ENCODE measurements around the gene POU2AF3. TPM values are rescaled to one million over a fixed set of nuclear protein-coding genes. Genes with fewer than 3 reads are reported as not detected.

The POU2AF3 gene
- polyA plus RNA-seq, 1 of the 3 experiments (the other 2 are of a cell fraction), result 0.07 TPM

DNA sequence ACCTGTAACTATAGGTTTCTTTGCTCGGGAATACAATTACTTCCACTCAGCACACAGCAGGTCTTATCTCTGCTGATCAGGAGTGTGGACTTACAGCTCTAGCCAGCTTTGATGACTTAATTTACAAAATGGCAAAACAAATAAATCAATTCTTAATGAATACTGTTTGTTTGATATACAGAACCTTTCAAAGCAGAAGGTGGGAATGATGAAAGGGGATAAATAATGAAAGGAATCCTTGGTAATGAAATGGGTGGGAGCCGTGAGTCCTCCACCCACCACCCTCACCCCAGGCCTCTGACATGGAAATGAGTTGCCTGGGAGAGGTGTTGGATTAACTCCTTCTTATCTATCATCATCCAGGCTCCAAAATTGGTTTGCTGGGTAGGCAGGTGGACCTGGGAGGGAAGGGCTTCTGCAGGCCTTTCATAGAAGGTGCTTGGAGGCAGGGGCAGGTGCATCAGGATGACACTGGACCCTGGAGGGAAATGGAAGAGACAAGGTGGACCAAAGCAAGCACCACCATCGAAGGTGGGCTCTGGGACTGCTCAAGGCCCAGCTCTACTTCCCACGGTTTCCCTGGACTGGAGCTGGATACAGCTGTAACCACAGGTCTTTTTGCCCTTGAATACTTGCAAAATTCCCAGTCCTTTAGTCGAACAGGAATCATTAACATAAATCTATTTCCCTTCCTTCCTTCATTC is 57.8 kb downstream of the POU2AF3 start:
- no peaks in the 10 kb centered on the region for H4K20me1 ChIP-seq (ENCODE audit: insufficient read depth)
- H3F3A ChIP-seq (replicated peaks; ENCODE audit: insufficient read depth), result no peaks in the 10 kb centered on the region
- H2AFZ ChIP-seq (ENCODE audit: low read depth), result no peak overlapping the region
- H3K4me2 ChIP-seq, result no peak overlapping the region
- no peak overlapping the region for H3K27ac ChIP-seq (ENCODE audit: low read depth in 2 of 2, low read length in 1 of 2)
- WGBS (ENCODE audit: low lambda C conversion rate), result 28% methylated on average over 5 of the region's 5 CpGs
- no peaks in the 10 kb centered on the region for H3K79me2 ChIP-seq (ENCODE audit: insufficient read depth)
- no peak overlapping the region for H3K4me3 ChIP-seq (ENCODE audit: low read depth in 2 of 2, low read length in 1 of 2)
- H3K9me2 ChIP-seq, result no peaks in the 10 kb centered on the region
- no peaks in the 10 kb centered on the region for H3K36me3 ChIP-seq (replicated peaks in 1 of 2; ENCODE audit: control insufficient read depth in 1 of 2, insufficient read depth in 2 of 2, low read length in 1 of 2)
- H3K9me3 ChIP-seq, result no peaks in the 10 kb centered on the region
- H3K9ac ChIP-seq, result no peak overlapping the region
- H3K27me3 ChIP-seq (ENCODE audit: insufficient read depth), result no peaks in the 10 kb centered on the region
- H3K4me1 ChIP-seq (ENCODE audit: control insufficient read depth in 1 of 2, insufficient read depth in 2 of 2, low read depth in 1 of 2, low read length in 1 of 2), result no peaks in the 10 kb centered on the region; a peak in 1 of 4 replicates
- ChIA-PET CTCF (no interaction called here), POLR2A (no interaction called here)
- no peak for DNase-seq
- no peak for TF ChIP-seq CHD2 (IDR thresholded peaks at IDR 0.05; ENCODE audit: low read length, partially characterized antibody)
- TF ChIP-seq RCOR1 (IDR thresholded peaks at IDR 0.05; ENCODE audit: low read length), result no peak
- TF ChIP-seq MXI1 (IDR thresholded peaks at IDR 0.05; ENCODE audit: low read depth, low read length), result no peak
- TF ChIP-seq RXRA (IDR thresholded peaks at IDR 0.05; ENCODE audit: borderline replicate concordance, low read depth), result no peak
- TF ChIP-seq REST (IDR thresholded peaks at IDR 0.05; ENCODE audit: low read depth, low read length), result no peak
- no peak for TF ChIP-seq EZH2phosphoT487 (IDR thresholded peaks at IDR 0.05; ENCODE audit: borderline replicate concordance, low read depth)
- no peak for TF ChIP-seq FOSL2 (IDR thresholded peaks at IDR 0.05; ENCODE audit: borderline replicate concordance, low read depth)
- no peak for TF ChIP-seq RFX5 (IDR thresholded peaks at IDR 0.05; ENCODE audit: low read length)
- no peak for TF ChIP-seq USF1 (IDR thresholded peaks at IDR 0.05; ENCODE audit: borderline replicate concordance, low read depth)
- TF ChIP-seq RAD21 (IDR thresholded peaks at IDR 0.05; ENCODE audit: low read length), result no peak
- no peak for TF ChIP-seq MEF2A (IDR thresholded peaks at IDR 0.05; ENCODE audit: borderline replicate concordance, low read depth)
- no peak for TF ChIP-seq NFIC (IDR thresholded peaks at IDR 0.05; ENCODE audit: borderline replicate concordance)
- no peak for TF ChIP-seq POLR2AphosphoS5 (IDR thresholded peaks at IDR 0.05; ENCODE audit: low read depth, low read length)
- TF ChIP-seq, protein P1, sequence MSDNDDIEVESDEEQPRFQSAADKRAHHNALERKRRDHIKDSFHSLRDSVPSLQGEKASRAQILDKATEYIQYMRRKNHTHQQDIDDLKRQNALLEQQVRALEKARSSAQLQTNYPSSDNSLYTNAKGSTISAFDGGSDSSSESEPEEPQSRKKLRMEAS (IDR thresholded peaks at IDR 0.05; ENCODE audit: low read depth), result no peak
- no peak for TF ChIP-seq JUND (IDR thresholded peaks at IDR 0.05)
- no peak for TF ChIP-seq FOXM1 (IDR thresholded peaks at IDR 0.05; ENCODE audit: low read depth)
- TF ChIP-seq TAF1 (IDR thresholded peaks at IDR 0.05; ENCODE audit: borderline replicate concordance, low read depth, low read length), result no peak
- TF ChIP-seq, protein P2, sequence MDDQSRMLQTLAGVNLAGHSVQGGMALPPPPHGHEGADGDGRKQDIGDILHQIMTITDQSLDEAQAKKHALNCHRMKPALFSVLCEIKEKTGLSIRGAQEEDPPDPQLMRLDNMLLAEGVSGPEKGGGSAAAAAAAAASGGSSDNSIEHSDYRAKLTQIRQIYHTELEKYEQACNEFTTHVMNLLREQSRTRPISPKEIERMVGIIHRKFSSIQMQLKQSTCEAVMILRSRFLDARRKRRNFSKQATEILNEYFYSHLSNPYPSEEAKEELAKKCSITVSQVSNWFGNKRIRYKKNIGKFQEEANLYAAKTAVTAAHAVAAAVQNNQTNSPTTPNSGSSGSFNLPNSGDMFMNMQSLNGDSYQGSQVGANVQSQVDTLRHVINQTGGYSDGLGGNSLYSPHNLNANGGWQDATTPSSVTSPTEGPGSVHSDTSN (IDR thresholded peaks at IDR 0.05), result no peak

All from SK-N-SH (cell line).